A549 (cell line): ENCODE measurements around the gene PRR7. TPM values are rescaled to one million over a fixed set of nuclear protein-coding genes. Genes with fewer than 3 reads are reported as not detected.

Experiments used
- ATAC-seq, 2 experiments: fragments of 200-7000 bp in 1 of 2; fragments of >200 bp in 1 of 2; cut with Nextera tagmentation in 1 of 2; cut with Tn5 transposase in 1 of 2; 3 replicates each; pipeline versions ENCODE4 v1.8.0 to v1.9.1; 2018 to 2020; ENCODE audit warnings: mild to moderate bottlenecking in 1 of 2, moderate library complexity in 1 of 2
- CTCF ChIA-PET: fragments of 300-600 bp; sonication (Branson Sonifier 250); formaldehyde crosslinking; extraction: SDS; loops from one replicate; lab custom pipeline; 2021; ENCODE audit warnings: antibody characterized with exemption, inconsistent platforms; lab: Yijun Ruan, JAX
- POLR2A ChIA-PET: fragments of 350-600 bp; formaldehyde crosslinking; extraction: SDS; loops from one replicate; lab custom pipeline; 2021; ENCODE audit warnings: antibody characterized with exemption, inconsistent platforms; lab: Yijun Ruan, JAX
- DNase-seq, 2 experiments: peaks; one replicate each; pipeline versions ENCODE4 v3.0.0 to v3.0.0-alpha.2; 2011 to 2016; ENCODE audit warnings: low read depth in 1 of 2, low spot score in 1 of 2
- FAIRE-seq: peaks from 2 replicates; lab custom pipeline; 2011; peaks lifted over from hg19 to GRCh38; lab: Jason Lieb, UNC
- H3K27ac ChIP-seq, 2 experiments: fragments of >200 bp; sonication (Bioruptor Twin); formaldehyde crosslinking; 3 replicates each; pipeline ENCODE4 v1.5.1; 2016 to 2017
- H3K4me1 ChIP-seq: fragments of >200 bp; sonication (Bioruptor Twin); formaldehyde crosslinking; 3 replicates; pipeline ENCODE4 v1.6.1; 2016
- H3K4me2 ChIP-seq: fragments of >200 bp; sonication (Bioruptor Twin); formaldehyde crosslinking; 3 replicates; pipeline ENCODE4 v1.6.1; 2016
- H3K4me3 ChIP-seq: fragments of >200 bp; sonication (Bioruptor Twin); formaldehyde crosslinking; 3 replicates; pipeline ENCODE4 v1.5.1; 2016
- H3K9me3 ChIP-seq: fragments of >200 bp; sonication (Bioruptor Twin); formaldehyde crosslinking; 3 replicates; pipeline ENCODE4 v1.6.1; 2016
- EP300 ChIP-seq, 2 experiments: fragments of >200 bp; sonication (Bioruptor Twin); formaldehyde crosslinking; IDR thresholded peaks; 2 replicates in 1 of 2; 3 replicates in 1 of 2; pipeline ENCODE4 v1.6.1; 2016 to 2017
- ESRRA ChIP-seq: fragments of 150-350 bp; IDR thresholded peaks from 2 replicates; pipeline ENCODE4 v1.6.1; 2014; ENCODE audit warnings: mild to moderate bottlenecking, low read length, borderline replicate concordance
- FOSL2 ChIP-seq, 2 experiments: fragments of 450-650 bp in 1 of 2; fragments of >200 bp in 1 of 2; sonication (Bioruptor Twin) in 1 of 2; formaldehyde crosslinking; IDR thresholded peaks; 2 replicates each; pipeline versions ENCODE4 v1.5.0 to v1.6.1; 2016 to 2020; ENCODE audit warnings: mild to moderate bottlenecking in 1 of 2, moderate library complexity in 1 of 2
- GATA3 ChIP-seq: IDR thresholded peaks from 2 replicates; pipeline ENCODE4 v1.6.1; 2012; ENCODE audit warnings: borderline replicate concordance
- HEYL ChIP-seq: fragments of 250-450 bp; sonication (Bioruptor Pico); IDR thresholded peaks from 2 replicates; pipeline ENCODE4 v1.8.0; 2021; ENCODE audit warnings: mild to moderate bottlenecking, moderate library complexity
- HOXA7 ChIP-seq: fragments of 250-450 bp; sonication (Bioruptor Pico); IDR thresholded peaks from 2 replicates; pipeline ENCODE4 v1.5.0; 2020; ENCODE audit warnings: mild to moderate bottlenecking, moderate library complexity
- JUNB ChIP-seq: fragments of >200 bp; sonication (Bioruptor Twin); formaldehyde crosslinking; IDR thresholded peaks from 2 replicates; pipeline ENCODE4 v1.6.1; 2016
- KDM1A ChIP-seq: fragments of 200-600 bp; sonication (generic); IDR thresholded peaks from 2 replicates; pipeline ENCODE4 v1.6.1; 2016; ENCODE audit warnings: low read depth, mild to moderate bottlenecking
- MAFK ChIP-seq: fragments of 450-650 bp; IDR thresholded peaks from 2 replicates; pipeline ENCODE4 v1.6.1; 2014; ENCODE audit not compliant: partially characterized antibody
- MYC ChIP-seq: IDR thresholded peaks from 2 replicates; pipeline ENCODE4 v1.6.1; 2012; ENCODE audit warnings: mild to moderate bottlenecking, inconsistent platforms, low read length, improper control_type of control experiment, borderline replicate concordance
- NR3C1 ChIP-seq: fragments of >200 bp; sonication (Bioruptor Twin); formaldehyde crosslinking; IDR thresholded peaks from 3 replicates; pipeline ENCODE4 v1.6.1; 2017
- POLR2A ChIP-seq: IDR thresholded peaks from 2 replicates; pipeline ENCODE4 v1.6.1; 2012; ENCODE audit warnings: mild to moderate bottlenecking, low read length
- RARB ChIP-seq: fragments of 250-450 bp; sonication (Bioruptor Pico); IDR thresholded peaks from 2 replicates; pipeline ENCODE4 v1.8.0; 2021; ENCODE audit warnings: mild to moderate bottlenecking, moderate library complexity
- TP53 ChIP-seq: fragments of 250-450 bp; sonication (Bioruptor Pico); IDR thresholded peaks from 2 replicates; pipeline ENCODE4 v1.5.0; 2021; ENCODE audit warnings: mild to moderate bottlenecking, moderate library complexity
- ZC3H11A ChIP-seq: fragments of 450-650 bp; IDR thresholded peaks from 2 replicates; pipeline ENCODE4 v1.6.1; 2014; ENCODE audit warnings: antibody characterized with exemption, mild to moderate bottlenecking
- ZFP36 ChIP-seq: fragments of 450-650 bp; IDR thresholded peaks from 2 replicates; pipeline ENCODE4 v1.6.1; 2014; ENCODE audit warnings: borderline replicate concordance; ENCODE audit not compliant: partially characterized antibody
- ZNF302 ChIP-seq: fragments of 250-450 bp; sonication (Bioruptor Pico); IDR thresholded peaks from 2 replicates; pipeline ENCODE4 v1.9.0; 2021; ENCODE audit warnings: inconsistent platforms, mild to moderate bottlenecking, moderate library complexity
- ZSCAN20 ChIP-seq: fragments of 250-450 bp; sonication (Bioruptor Pico); IDR thresholded peaks from 2 replicates; pipeline ENCODE4 v1.8.0; 2022; ENCODE audit warnings: mild to moderate bottlenecking, moderate library complexity
- WGBS: methylation state at CpG from one replicate; pipeline ENCODE4 v1.1.6; 2017; ENCODE audit errors: missing lambda C conversion rate; 5-methylcytosine and 5-hydroxymethylcytosine counted together
- polyA plus RNA-seq, 4 experiments: library from polyadenylated mRNA; depleted of rRNA in 3 of 4; stranded (reverse); fragments of >200 nt; fragmentation: RNase III in 1 of 4; extraction: RNeasy Plus Mini Kit Qiagen cat#74134 plus additional on column Dnase treatment in 1 of 4; gene quantifications; 2 replicates in 3 of 4; 3 replicates in 1 of 4; pipeline ENCODE4 v1.2.3, GENCODE V29; 2011 to 2017
- TF ChIP-seq, protein P1 (sequence below): fragments of >200 bp; sonication (Bioruptor Twin); formaldehyde crosslinking; IDR thresholded peaks from 2 replicates; pipeline ENCODE4 v1.6.1; 2016
- TF ChIP-seq, protein P2 (sequence below): fragments of >200 bp; sonication (Bioruptor Twin); formaldehyde crosslinking; IDR thresholded peaks from 3 replicates; pipeline ENCODE4 v1.6.1; 2016
- TF ChIP-seq, protein P3 (sequence below): IDR thresholded peaks from 2 replicates; pipeline ENCODE4 v1.6.1; 2012; ENCODE audit warnings: low read depth, borderline replicate concordance
- TF ChIP-seq, protein P4 (sequence below): fragments of 250-450 bp; sonication (Bioruptor Pico); IDR thresholded peaks from 2 replicates; pipeline ENCODE4 v1.5.0; 2021; ENCODE audit warnings: mild to moderate bottlenecking, moderate library complexity, borderline replicate concordance
- TF ChIP-seq, protein P5 (sequence below): fragments of 150-350 bp; IDR thresholded peaks from 2 replicates; pipeline ENCODE4 v1.6.1; 2014; ENCODE audit warnings: low read depth, mild to moderate bottlenecking, low read length

PRR7 gene
- polyA plus RNA-seq, 2 of the 4 experiments (the other 2 are of a cell fraction) = 2.2 to 11.0 TPM

DNA sequence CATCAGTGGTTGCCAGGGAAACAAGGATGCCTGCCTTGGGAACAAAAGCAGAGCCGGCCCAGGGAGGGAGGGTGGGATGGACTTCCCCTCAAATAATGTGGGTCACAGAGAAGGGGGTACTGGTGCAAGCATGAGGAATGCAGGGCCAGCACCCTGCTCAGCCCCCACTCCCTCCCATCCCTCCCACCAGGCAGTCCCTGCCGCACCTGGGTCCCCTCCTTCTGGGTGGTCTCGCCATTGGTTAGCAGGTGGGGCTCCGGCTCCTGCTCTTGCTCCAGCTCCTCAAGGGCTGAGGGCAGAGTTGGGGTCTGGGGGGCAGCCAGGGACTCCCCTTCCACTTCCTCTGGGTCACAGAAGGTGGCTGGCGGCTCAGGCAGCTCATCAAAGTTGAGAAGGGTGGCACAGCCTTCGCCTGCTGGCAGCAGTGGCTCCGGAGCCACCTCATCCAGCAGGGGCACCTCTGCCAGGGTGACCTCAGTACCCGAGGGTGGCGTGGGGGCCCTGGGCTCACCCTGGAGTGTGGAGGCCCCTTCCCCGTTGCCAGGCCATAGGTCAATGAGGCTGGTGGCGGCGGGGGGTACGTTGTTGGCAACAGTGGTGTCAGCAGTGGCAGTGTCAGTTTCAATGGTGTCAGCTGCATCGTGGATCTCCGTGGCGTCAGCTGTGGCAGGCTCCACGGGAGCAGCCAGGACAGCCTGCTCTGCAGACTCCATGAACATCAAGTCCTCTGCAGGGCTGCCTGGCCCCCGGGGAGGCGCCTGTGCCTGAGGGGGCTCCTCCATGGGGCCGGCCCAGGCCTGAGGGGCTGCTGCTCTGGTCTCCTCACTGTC is 11.5 kb downstream of the PRR7 start:
- Histone ChIP-seq H3K4me2 (no peak overlapping the region), H3K27ac (no peak overlapping the region), H3K4me1 (peaks cover 10% of the 10 kb centered on the region), H3K4me3 (no peak overlapping the region), H3K9me3 (no peaks in the 10 kb centered on the region)
- no peak for FAIRE-seq
- POLR2A ChIA-PET = interaction anchor here (0.6 to 1.0 kb wide), 2 partner anchors 32 to 39 kb away, joined by 3 read pairs; partner anchors contain the start of genes GRK6 and PDLIM7
- no peak for TF ChIP-seq GATA3
- no peak for TF ChIP-seq JUNB
- TF ChIP-seq HOXA7 (CRISPR knock-in tag) = no peak
- TF ChIP-seq ZFP36 = no peak
- TF ChIP-seq, protein P1, sequence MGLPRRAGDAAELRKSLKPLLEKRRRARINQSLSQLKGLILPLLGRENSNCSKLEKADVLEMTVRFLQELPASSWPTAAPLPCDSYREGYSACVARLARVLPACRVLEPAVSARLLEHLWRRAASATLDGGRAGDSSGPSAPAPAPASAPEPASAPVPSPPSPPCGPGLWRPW = no peak
- no peak for TF ChIP-seq RARB (CRISPR knock-in tag)
- TF ChIP-seq MYC = no peak
- no peak for TF ChIP-seq FOSL2 (IDR thresholded peaks at IDR 0.05)
- TF ChIP-seq FOSL2 (CRISPR knock-in tag; IDR thresholded peaks at IDR 0.05) = no peak
- TF ChIP-seq KDM1A = no peak
- TF ChIP-seq, protein P2, sequence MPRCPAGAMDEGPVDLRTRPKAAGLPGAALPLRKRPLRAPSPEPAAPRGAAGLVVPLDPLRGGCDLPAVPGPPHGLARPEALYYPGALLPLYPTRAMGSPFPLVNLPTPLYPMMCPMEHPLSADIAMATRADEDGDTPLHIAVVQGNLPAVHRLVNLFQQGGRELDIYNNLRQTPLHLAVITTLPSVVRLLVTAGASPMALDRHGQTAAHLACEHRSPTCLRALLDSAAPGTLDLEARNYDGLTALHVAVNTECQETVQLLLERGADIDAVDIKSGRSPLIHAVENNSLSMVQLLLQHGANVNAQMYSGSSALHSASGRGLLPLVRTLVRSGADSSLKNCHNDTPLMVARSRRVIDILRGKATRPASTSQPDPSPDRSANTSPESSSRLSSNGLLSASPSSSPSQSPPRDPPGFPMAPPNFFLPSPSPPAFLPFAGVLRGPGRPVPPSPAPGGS = no peak
- no peak for TF ChIP-seq TP53 (CRISPR knock-in tag)
- TF ChIP-seq, protein P3, sequence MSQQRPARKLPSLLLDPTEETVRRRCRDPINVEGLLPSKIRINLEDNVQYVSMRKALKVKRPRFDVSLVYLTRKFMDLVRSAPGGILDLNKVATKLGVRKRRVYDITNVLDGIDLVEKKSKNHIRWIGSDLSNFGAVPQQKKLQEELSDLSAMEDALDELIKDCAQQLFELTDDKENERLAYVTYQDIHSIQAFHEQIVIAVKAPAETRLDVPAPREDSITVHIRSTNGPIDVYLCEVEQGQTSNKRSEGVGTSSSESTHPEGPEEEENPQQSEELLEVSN = no peak
- TF ChIP-seq, protein P4, sequence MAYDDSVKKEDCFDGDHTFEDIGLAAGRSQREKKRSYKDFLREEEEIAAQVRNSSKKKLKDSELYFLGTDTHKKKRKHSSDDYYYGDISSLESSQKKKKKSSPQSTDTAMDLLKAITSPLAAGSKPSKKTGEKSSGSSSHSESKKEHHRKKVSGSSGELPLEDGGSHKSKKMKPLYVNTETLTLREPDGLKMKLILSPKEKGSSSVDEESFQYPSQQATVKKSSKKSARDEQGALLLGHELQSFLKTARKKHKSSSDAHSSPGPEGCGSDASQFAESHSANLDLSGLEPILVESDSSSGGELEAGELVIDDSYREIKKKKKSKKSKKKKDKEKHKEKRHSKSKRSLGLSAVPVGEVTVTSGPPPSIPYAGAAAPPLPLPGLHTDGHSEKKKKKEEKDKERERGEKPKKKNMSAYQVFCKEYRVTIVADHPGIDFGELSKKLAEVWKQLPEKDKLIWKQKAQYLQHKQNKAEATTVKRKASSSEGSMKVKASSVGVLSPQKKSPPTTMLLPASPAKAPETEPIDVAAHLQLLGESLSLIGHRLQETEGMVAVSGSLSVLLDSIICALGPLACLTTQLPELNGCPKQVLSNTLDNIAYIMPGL (CRISPR knock-in tag) = no peak
- no peak for TF ChIP-seq HEYL
- TF ChIP-seq ZC3H11A = no peak
- ATAC-seq = no peak
- 79% methylated on average over 7 of the region's 20 CpGs for WGBS
- CTCF ChIA-PET = interaction anchor here (1.2 to 25.5 kb wide), 11 partner anchors 10 to 344 kb away, joined by 3 to 871 read pairs (median 13); partner anchors contain the start of genes DBN1, F12, GRK6 and PDLIM7
- no peak for DNase-seq

DNA sequence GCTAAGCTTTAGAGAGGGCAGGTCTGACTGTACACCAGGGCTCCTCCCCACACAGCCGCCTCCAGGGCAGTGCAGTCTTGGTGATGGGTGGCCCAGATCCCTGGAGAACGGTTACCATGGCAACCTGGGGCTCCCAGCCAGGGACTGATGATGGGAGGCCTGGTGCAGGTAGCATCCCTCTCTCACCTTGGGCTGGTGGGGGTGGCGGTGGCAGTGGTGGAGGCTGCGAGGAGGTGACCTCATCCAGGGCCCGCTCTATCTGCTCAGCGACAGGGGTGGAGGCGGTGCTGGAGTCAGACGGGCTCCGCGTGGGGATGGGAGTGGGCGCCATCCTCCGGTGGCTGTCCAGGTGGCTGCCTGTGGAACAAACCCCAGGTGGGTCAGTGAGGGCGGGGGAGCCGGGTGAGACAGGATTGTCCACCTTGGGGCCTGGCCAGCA is 12.3 kb downstream of the PRR7 start:
- ChIA-PET POLR2A (no interaction called here), CTCF (interaction anchor here (1.2 to 25.5 kb wide), 6 partner anchors 11 to 344 kb away, joined by 3 to 871 read pairs (median 287); partner anchors contain the start of genes DBN1, F12, GRK6 and PDLIM7)
- Histone ChIP-seq H3K9me3 (no peaks in the 10 kb centered on the region), H3K4me1 (peaks cover 8% of the 10 kb centered on the region), H3K4me2 (no peak overlapping the region), H3K27ac (no peak overlapping the region), H3K4me3 (no peak overlapping the region)
- 85% methylated on average over 9 of the region's 14 CpGs for WGBS
- TF ChIP-seq POLR2A (no peak), ZSCAN20 (CRISPR knock-in tag) (no peak), ZNF302 (no peak), EP300 (IDR thresholded peaks at IDR 0.05) (no peak), ESRRA (no peak), MAFK (no peak), RARB (CRISPR knock-in tag) (no peak), TP53 (CRISPR knock-in tag) (no peak), JUNB (no peak), NR3C1 (no peak)
- TF ChIP-seq, protein P5, sequence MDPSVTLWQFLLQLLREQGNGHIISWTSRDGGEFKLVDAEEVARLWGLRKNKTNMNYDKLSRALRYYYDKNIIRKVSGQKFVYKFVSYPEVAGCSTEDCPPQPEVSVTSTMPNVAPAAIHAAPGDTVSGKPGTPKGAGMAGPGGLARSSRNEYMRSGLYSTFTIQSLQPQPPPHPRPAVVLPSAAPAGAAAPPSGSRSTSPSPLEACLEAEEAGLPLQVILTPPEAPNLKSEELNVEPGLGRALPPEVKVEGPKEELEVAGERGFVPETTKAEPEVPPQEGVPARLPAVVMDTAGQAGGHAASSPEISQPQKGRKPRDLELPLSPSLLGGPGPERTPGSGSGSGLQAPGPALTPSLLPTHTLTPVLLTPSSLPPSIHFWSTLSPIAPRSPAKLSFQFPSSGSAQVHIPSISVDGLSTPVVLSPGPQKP = no peak
- ATAC-seq (no peak), FAIRE-seq (no peak), DNase-seq (peak in 1 of 2 experiments; percentile 64)
